IMR-90 (cell line): ENCODE results near the gene HIC2. TPM values are rescaled to one million over a fixed set of nuclear protein-coding genes. Genes with fewer than 3 reads are reported as not detected.
A peak's percentile ranks its signal among the peaks of the same experiment; 100 is the strongest.
"Not testable (repeated sequence)": the region's sequence is repeated elsewhere in the genome, so short reads cannot be mapped to it uniquely, and the experiment has no call there.

ENCODE experiments used
- ATAC-seq: fragments of 200-7000 bp; cut with Tn5 transposase; 2 replicates; pipeline ENCODE4 v1.9.1; 2020; ENCODE audit warnings: low read depth, mild to moderate bottlenecking, moderate library complexity
- BruUV-seq: library from RNA; stranded (reverse); fragments of 400-500 nt; replicated peaks from 2 replicates; lab custom pipeline; 2021; lab: Mats Ljungman, UMichigan
- CTCF ChIA-PET: fragments of 300-600 bp; formaldehyde crosslinking; extraction: SDS; loops from one replicate; lab custom pipeline; 2021; ENCODE audit warnings: antibody characterized with exemption; lab: Yijun Ruan, JAX
- POLR2A ChIA-PET: fragments of 300-600 bp; sonication (Branson Sonifier 250); formaldehyde crosslinking; loops from one replicate; lab custom pipeline; 2022; ENCODE audit warnings: antibody characterized with exemption; ENCODE audit not compliant: unreplicated experiment; lab: Charles Lee
- DNase-seq: peaks from one replicate; pipeline ENCODE4 v3.0.0; 2013
- H2AFZ ChIP-seq: replicated peaks from 2 replicates; pipeline ENCODE3; 2013; ENCODE audit warnings: low read length, mild to moderate bottlenecking; ENCODE audit not compliant: poor library complexity
- H2AK5ac ChIP-seq: 2 replicates; pipeline ENCODE4 v1.6.1; 2013; ENCODE audit warnings: low read depth, low read length, inconsistent platforms
- H2AK9ac ChIP-seq: replicated peaks from 2 replicates; pipeline ENCODE3; 2013; ENCODE audit warnings: mild to moderate bottlenecking, low read depth, low read length, moderate library complexity; ENCODE audit not compliant: poor library complexity
- H2BK120ac ChIP-seq: 2 replicates; pipeline ENCODE4 v1.6.1; 2013; ENCODE audit warnings: low read depth, low read length, inconsistent platforms
- H2BK15ac ChIP-seq: 3 replicates; pipeline ENCODE4 v1.6.1; 2013; ENCODE audit warnings: low read depth, low read length, inconsistent platforms
- H2BK20ac ChIP-seq: 2 replicates; pipeline ENCODE4 v1.6.1; 2013; ENCODE audit warnings: low read depth, mild to moderate bottlenecking, inconsistent platforms, low read length, moderate library complexity
- H2BK5ac ChIP-seq: 2 replicates; pipeline ENCODE4 v1.6.1; 2013; ENCODE audit warnings: mild to moderate bottlenecking, low read depth, low read length, inconsistent platforms; ENCODE audit not compliant: poor library complexity, severe bottlenecking
- H3K14ac ChIP-seq: replicated peaks from 2 replicates; pipeline ENCODE4 v1.6.1; 2013; ENCODE audit warnings: low read depth, low read length, inconsistent platforms
- H3K18ac ChIP-seq: 2 replicates; pipeline ENCODE4 v1.6.1; 2013; ENCODE audit warnings: low read depth, low read length, control low read depth
- H3K23ac ChIP-seq: 2 replicates; pipeline ENCODE4 v1.6.1; 2013; ENCODE audit warnings: low read depth, low read length, inconsistent platforms
- H3K27ac ChIP-seq: 2 replicates; pipeline ENCODE4 v1.5.1; 2013; ENCODE audit warnings: mild to moderate bottlenecking, control low read depth, low read length; ENCODE audit not compliant: insufficient read depth
- H3K27me3 ChIP-seq: 2 replicates; pipeline ENCODE4 v1.6.1; 2013; ENCODE audit warnings: low read length; ENCODE audit not compliant: control insufficient read depth, insufficient read depth
- H3K36me3 ChIP-seq: 2 replicates; pipeline ENCODE4 v1.6.1; 2013; ENCODE audit warnings: low read length, mixed read lengths; ENCODE audit not compliant: control insufficient read depth, insufficient read depth
- H3K4ac ChIP-seq: 2 replicates; pipeline ENCODE4 v1.6.1; 2013; ENCODE audit warnings: low read depth, low read length, inconsistent platforms
- H3K4me1 ChIP-seq: 2 replicates; pipeline ENCODE4 v1.6.1; 2013; ENCODE audit warnings: low read length, mixed read lengths; ENCODE audit not compliant: control insufficient read depth, insufficient read depth
- H3K4me2 ChIP-seq: 2 replicates; pipeline ENCODE4 v1.6.1; 2013; ENCODE audit warnings: low read depth, mild to moderate bottlenecking, control low read depth, low read length, moderate library complexity
- H3K4me3 ChIP-seq: 2 replicates; pipeline ENCODE4 v1.5.1; 2013; ENCODE audit warnings: low read depth, mild to moderate bottlenecking, control low read depth, low read length, moderate library complexity; ENCODE audit not compliant: insufficient read depth
- H3K56ac ChIP-seq: 2 replicates; pipeline ENCODE4 v1.6.1; 2013; ENCODE audit warnings: low read length, inconsistent platforms; ENCODE audit not compliant: insufficient read depth; ENCODE audit errors: extremely low read depth
- H3K79me1 ChIP-seq, 2 experiments: 2 replicates each; pipeline ENCODE4 v1.6.1; 2013; ENCODE audit warnings: low read length in 2 of 2, inconsistent platforms in 1 of 2, low read depth in 1 of 2
- H3K9ac ChIP-seq: 2 replicates; pipeline ENCODE4 v1.6.1; 2013; ENCODE audit warnings: low read depth, low read length, control low read depth
- H3K9me1 ChIP-seq: 2 replicates; pipeline ENCODE4 v1.6.1; 2013; ENCODE audit warnings: low read length, inconsistent platforms; ENCODE audit not compliant: insufficient read depth
- H3K9me3 ChIP-seq: 2 replicates; pipeline ENCODE4 v1.6.1; 2013; ENCODE audit warnings: low read length; ENCODE audit not compliant: control insufficient read depth, insufficient read depth
- H4K20me1 ChIP-seq: 2 replicates; pipeline ENCODE4 v1.6.1; 2013; ENCODE audit warnings: low read length, inconsistent platforms; ENCODE audit not compliant: insufficient read depth
- H4K5ac ChIP-seq: 2 replicates; pipeline ENCODE4 v1.6.1; 2013; ENCODE audit warnings: mild to moderate bottlenecking, low read depth, low read length, control low read depth
- H4K8ac ChIP-seq, 2 experiments: 2 replicates each; pipeline ENCODE4 v1.6.1; 2013; ENCODE audit warnings: low read depth in 2 of 2, low read length in 2 of 2, control low read depth in 1 of 2, inconsistent platforms in 1 of 2
- H4K91ac ChIP-seq: 2 replicates; pipeline ENCODE4 v1.6.1; 2013; ENCODE audit warnings: low read depth, low read length, inconsistent platforms; ENCODE audit not compliant: insufficient read depth
- WGBS, 2 experiments: methylation state at CpG; one replicate each; pipeline versions ENCODE4 v1.1.5 to v1.1.7; 2013; ENCODE audit warnings: missing lambda C conversion rate in 2 of 2; ENCODE audit not compliant: insufficient read length in 1 of 2; ENCODE audit errors: extremely low coverage in 2 of 2; 5-methylcytosine and 5-hydroxymethylcytosine counted together
- dilution Hi-C: fragments of 300-500 bp; cut with HindIII; formaldehyde crosslinking; loops from one replicate; pipeline ENCODE4 v1.14.3; 2018; ENCODE audit warnings: low sequenced_read_pairs; ENCODE audit not compliant: unreplicated experiment
- in situ Hi-C: fragments of 300-500 bp; cut with MboI; formaldehyde crosslinking; loops from 3 replicates; pipeline ENCODE4 v1.14.3; 2019; ENCODE audit warnings: low sequenced_read_pairs, inconsistent platforms, mixed read lengths
- intact Hi-C: fragments of 100-400 bp; cut with micrococcal nuclease; formaldehyde crosslinking; loops from 2 replicates; pipeline ENCODE4 v1.10.0; 2022
- polyA plus RNA-seq, 3 experiments: library from polyadenylated mRNA; depleted of rRNA; stranded (reverse); fragments of >200 nt; gene quantifications; 2 replicates each; pipeline ENCODE4 v1.2.3, GENCODE V29; 2012; ENCODE audit warnings: low replicate concordance in 1 of 3
- total RNA-seq: library from RNA; depleted of rRNA; stranded (reverse); fragments of >200 nt; gene quantifications from 2 replicates; pipeline ENCODE4 v1.2.3, GENCODE V29; 2012

HIC2 gene
- total and polyA plus RNA-seq, 2 of the 4 experiments (the other 2 are of a cell fraction), result 1.4 to 2.4 TPM

- H3K36me3 ChIP-seq, H4K8ac ChIP-seq, DNase-seq, H3K79me1 ChIP-seq, ATAC-seq, H3K56ac ChIP-seq, CTCF ChIA-PET, dilution Hi-C loops, H3K4me1 ChIP-seq, H4K5ac ChIP-seq, POLR2A ChIA-PET, H2BK20ac ChIP-seq, BruUV-seq, H3K27me3 ChIP-seq, H2BK15ac ChIP-seq, H3K27ac ChIP-seq, H4K20me1 ChIP-seq, H2AFZ ChIP-seq, H3K14ac ChIP-seq, H3K4ac ChIP-seq, H2BK5ac ChIP-seq, H2AK5ac ChIP-seq, H2AK9ac ChIP-seq, H2BK120ac ChIP-seq, H3K9me1 ChIP-seq, H3K4me3 ChIP-seq, intact Hi-C loops, H3K9ac ChIP-seq, in situ Hi-C loops, H3K9me3 ChIP-seq, H3K18ac ChIP-seq, H3K23ac ChIP-seq, H3K4me2 ChIP-seq, H4K91ac ChIP-seq: not testable (repeated sequence)
- no CpG with 5 or more reads among the region's 25 CpGs for WGBS, 2 experiments
These were observed 796 bp upstream of the HIC2 start for GRCh38 chr22:21416375-21416774.

GRCh38 chr22:21417853-21418252, 682 bp downstream of the HIC2 start:
- H3K14ac ChIP-seq, H3K4ac ChIP-seq, DNase-seq, H4K8ac ChIP-seq, H4K20me1 ChIP-seq, BruUV-seq, H4K5ac ChIP-seq, H3K27me3 ChIP-seq, H3K56ac ChIP-seq, in situ Hi-C loops, H3K4me2 ChIP-seq, H2BK20ac ChIP-seq, dilution Hi-C loops, CTCF ChIA-PET, H2BK15ac ChIP-seq, H3K9me1 ChIP-seq, POLR2A ChIA-PET, H3K9me3 ChIP-seq, H2AK5ac ChIP-seq, H3K36me3 ChIP-seq, H2AK9ac ChIP-seq, H3K79me1 ChIP-seq, H2BK5ac ChIP-seq, H2BK120ac ChIP-seq, H3K4me1 ChIP-seq, H3K18ac ChIP-seq, H4K91ac ChIP-seq, H3K23ac ChIP-seq, intact Hi-C loops: not testable (repeated sequence)
- peak overlapping the region; percentile 83; the same call in 1 of the 2 replicates for H3K9ac ChIP-seq
- WGBS, 2 experiments, result no CpG with 5 or more reads among the region's 33 CpGs
- peak overlapping the region; percentile 59; the same call in 1 of the 2 replicates for H3K27ac ChIP-seq
- peak overlapping the region; percentile 85 for H3K4me3 ChIP-seq
- peak; percentile 48 for ATAC-seq
- peak overlapping the region; percentile 72 for H2AFZ ChIP-seq
